NCI-H187 (cell line): ENCODE measurements around the gene KCTD17.

Source experiments
- DNase-seq, 2 experiments: peaks; one replicate each; lab custom pipeline; 2025; lab: John Stamatoyannopoulos, UW

Gene KCTD17

GRCh38 chr22:37021041-37021440 is 30.5 kb upstream of the KCTD17 start:
- DNase-seq, result no peak

GRCh38 chr22:37021710-37022482 is 29.6 kb upstream of the KCTD17 start:
- no peak for DNase-seq

GRCh38 chr22:37022483-37023337 is 28.8 kb upstream of the KCTD17 start:
- DNase-seq, result no peak

GRCh38 chr22:37023743-37024338 is 27.7 kb upstream of the KCTD17 start:
- DNase-seq, result no peak

- DNase-seq, result no peak
Measured at GRCh38 chr22:37024339-37025157, 27.0 kb upstream of the KCTD17 start.

GRCh38 chr22:37025500-37026070 is 26.0 kb upstream of the KCTD17 start:
- no peak for DNase-seq

GRCh38 chr22:37026325-37026724 is 25.2 kb upstream of the KCTD17 start:
- DNase-seq, result no peak

GRCh38 chr22:37027556-37027955 is 24.0 kb upstream of the KCTD17 start:
- no peak for DNase-seq

- no peak for DNase-seq
Measured at GRCh38 chr22:37028692-37029674, 22.6 kb upstream of the KCTD17 start.

- DNase-seq, result no peak
Measured at GRCh38 chr22:37030560-37031281, 20.8 kb upstream of the KCTD17 start.

GRCh38 chr22:37032134-37032534 is 19.4 kb upstream of the KCTD17 start:
- DNase-seq, result no peak

GRCh38 chr22:37032535-37033460 is 18.7 kb upstream of the KCTD17 start:
- no peak for DNase-seq

GRCh38 chr22:37033605-37034430 is 17.7 kb upstream of the KCTD17 start:
- DNase-seq, result no peak

- DNase-seq, result no peak
Measured at GRCh38 chr22:37036655-37037377, 14.7 kb upstream of the KCTD17 start.

GRCh38 chr22:37037669-37038068 is 13.9 kb upstream of the KCTD17 start:
- no peak for DNase-seq

- DNase-seq, result no peak
Measured at GRCh38 chr22:37039466-37039865, 12.1 kb upstream of the KCTD17 start.
